Activated CD4-positive, alpha-beta T cell treated with anti-CD3 and anti-CD28 coated beads, Interleukin-2, amount 50 U/mL, for 16 hours (primary cell): ENCODE data around the gene GPC1.

ENCODE experiments used
- DNase-seq: peaks from one replicate; pipeline ENCODE4 v3.0.0-alpha.2; 2020

Gene GPC1

GRCh38 chr2:240397924-240398645 is 37.4 kb upstream of the GPC1 start:
- DNase-seq: no peak

GRCh38 chr2:240398661-240399267 is 36.7 kb upstream of the GPC1 start:
- no peak for DNase-seq

- DNase-seq: no peak
Measured at GRCh38 chr2:240399419-240400324, 35.8 kb upstream of the GPC1 start.

GRCh38 chr2:240400371-240401161 is 34.9 kb upstream of the GPC1 start:
- DNase-seq: no peak

- no peak for DNase-seq
Measured at GRCh38 chr2:240401308-240401707, 34.2 kb upstream of the GPC1 start.

- no peak for DNase-seq
Measured at GRCh38 chr2:240401781-240402551, 33.5 kb upstream of the GPC1 start.

- no peak for DNase-seq
Measured at GRCh38 chr2:240402566-240403272, 32.7 kb upstream of the GPC1 start.

GRCh38 chr2:240403396-240404104 is 31.9 kb upstream of the GPC1 start:
- DNase-seq: peak; percentile 22

- DNase-seq: no peak
Measured at GRCh38 chr2:240404174-240404852, 31.1 kb upstream of the GPC1 start.

GRCh38 chr2:240405133-240405532 is 30.3 kb upstream of the GPC1 start:
- DNase-seq: no peak

GRCh38 chr2:240405684-240406313 is 29.7 kb upstream of the GPC1 start:
- DNase-seq: no peak

- no peak for DNase-seq
Measured at GRCh38 chr2:240407090-240407489, 28.4 kb upstream of the GPC1 start.

- DNase-seq: no peak
Measured at GRCh38 chr2:240410004-240410403, 25.5 kb upstream of the GPC1 start.

GRCh38 chr2:240410808-240411207 is 24.7 kb upstream of the GPC1 start:
- DNase-seq: no peak

GRCh38 chr2:240411261-240412160 is 24.0 kb upstream of the GPC1 start:
- no peak for DNase-seq

GRCh38 chr2:240412211-240412861 is 23.1 kb upstream of the GPC1 start:
- no peak for DNase-seq

- DNase-seq: no peak
Measured at GRCh38 chr2:240412975-240413812, 22.3 kb upstream of the GPC1 start.
